VCaP (cell line): ENCODE results near the gene TIPRL.

Experiments
- H3K27ac ChIP-seq: fragments of 450-650 bp; 2 replicates; pipeline ENCODE4 v1.5.1; 2017
- CTCF ChIP-seq: fragments of 450-650 bp; conservative IDR thresholded peaks from 2 replicates; pipeline ENCODE4 v1.5.1; 2017; ENCODE audit warnings: mild to moderate bottlenecking, moderate library complexity

Gene TIPRL

GRCh38 chr1:168159979-168160378 lies 18.8 kb upstream of the TIPRL start:
- TF ChIP-seq CTCF, result no peak
- no peak overlapping the region for H3K27ac ChIP-seq

- H3K27ac ChIP-seq, result no peak overlapping the region
- TF ChIP-seq CTCF, result no peak
These were observed 17.3 kb upstream of the TIPRL start for GRCh38 chr1:168161459-168161858.

- TF ChIP-seq CTCF, result no peak
These were observed 15.1 kb upstream of the TIPRL start for GRCh38 chr1:168163670-168164069.

GRCh38 chr1:168164771-168165170 lies 14.0 kb upstream of the TIPRL start:
- TF ChIP-seq CTCF, result no peak
- no peak overlapping the region for H3K27ac ChIP-seq

More at GRCh38 chr1:168163670-168164069, 15.1 kb upstream of the TIPRL start:
- no peak overlapping the region for H3K27ac ChIP-seq

- no peak for TF ChIP-seq CTCF
- no peak overlapping the region for H3K27ac ChIP-seq
These were observed 11.0 kb upstream of the TIPRL start for GRCh38 chr1:168167806-168168205.

GRCh38 chr1:168170564-168171508 lies 7.9 kb upstream of the TIPRL start:
- no peak for TF ChIP-seq CTCF
- H3K27ac ChIP-seq, result no peak overlapping the region

- no peak overlapping the region for H3K27ac ChIP-seq
- TF ChIP-seq CTCF, result no peak
These were observed 6.4 kb upstream of the TIPRL start for GRCh38 chr1:168172250-168172915.
